HepG2 (cell line): ENCODE results near the gene CACNA1G. TPM values are rescaled to one million over a fixed set of nuclear protein-coding genes. Genes with fewer than 3 reads are reported as not detected.
A peak's percentile ranks its signal among the peaks of the same experiment; 100 is the strongest.

Experiments
- BRD4 ChIP-seq: sonication (generic); formaldehyde crosslinking; IDR thresholded peaks from 2 replicates; pipeline ENCODE4 v1.4.0; 2020; ENCODE audit warnings: missing genetic modification reagents
- EHMT2 ChIP-seq: fragments of 200-600 bp; sonication (generic); IDR thresholded peaks from 2 replicates; pipeline ENCODE4 v1.7.0; 2017; ENCODE audit warnings: antibody characterized with exemption, low read depth, low read length, borderline replicate concordance
- HIC2 ChIP-seq: sonication (generic); formaldehyde crosslinking; IDR thresholded peaks from 2 replicates; pipeline ENCODE4 v1.9.0; 2022; ENCODE audit warnings: low read depth, missing genetic modification reagents
- KAT8 ChIP-seq: IDR thresholded peaks from 2 replicates; pipeline ENCODE4 v1.6.1; 2016; ENCODE audit warnings: missing genetic modification reagents, missing compliant biosample characterization
- LBX2 ChIP-seq: sonication (generic); formaldehyde crosslinking; IDR thresholded peaks from 2 replicates; pipeline ENCODE4 v1.5.0; 2020; ENCODE audit warnings: missing genetic modification reagents, mild to moderate bottlenecking, borderline replicate concordance
- MAFG ChIP-seq: sonication (generic); formaldehyde crosslinking; IDR thresholded peaks from 2 replicates; pipeline ENCODE4 v1.5.1; 2020; ENCODE audit warnings: mild to moderate bottlenecking, missing genetic modification reagents
- MED1 ChIP-seq: sonication (generic); formaldehyde crosslinking; IDR thresholded peaks from 2 replicates; pipeline ENCODE4 v1.4.0; 2020; ENCODE audit warnings: missing genetic modification reagents
- RXRB ChIP-seq: IDR thresholded peaks from 2 replicates; pipeline ENCODE4 v1.6.1; 2016; ENCODE audit warnings: borderline replicate concordance, missing genetic modification reagents, missing compliant biosample characterization
- SNAPC4 ChIP-seq: sonication (generic); formaldehyde crosslinking; IDR thresholded peaks from 2 replicates; pipeline ENCODE4 v1.4.0; 2020; ENCODE audit warnings: mild to moderate bottlenecking, missing genetic modification reagents
- TARDBP ChIP-seq: sonication (generic); formaldehyde crosslinking; IDR thresholded peaks from 2 replicates; pipeline ENCODE4 v1.8.0; 2022; ENCODE audit warnings: mild to moderate bottlenecking, missing genetic modification reagents
- TEF ChIP-seq: sonication (generic); formaldehyde crosslinking; IDR thresholded peaks from 2 replicates; pipeline ENCODE4 v1.5.0; 2020; ENCODE audit warnings: missing genetic modification reagents
- ZBTB1 ChIP-seq: sonication (generic); formaldehyde crosslinking; IDR thresholded peaks from 2 replicates; pipeline ENCODE4 v1.4.0; 2020; ENCODE audit warnings: missing genetic modification reagents, borderline replicate concordance
- ZBTB14 ChIP-seq: sonication (generic); formaldehyde crosslinking; IDR thresholded peaks from 2 replicates; pipeline ENCODE4 v1.4.0; 2020; ENCODE audit warnings: missing genetic modification reagents
- ZBTB33 ChIP-seq: sonication (generic); formaldehyde crosslinking; IDR thresholded peaks from 2 replicates; pipeline ENCODE4 v1.4.0; 2020; ENCODE audit warnings: missing genetic modification reagents
- ZFP90 ChIP-seq: sonication (generic); formaldehyde crosslinking; IDR thresholded peaks from 2 replicates; pipeline ENCODE4 v1.8.0; 2022; ENCODE audit warnings: missing genetic modification reagents, mild to moderate bottlenecking, inconsistent platforms, borderline replicate concordance
- ZMYM4 ChIP-seq: sonication (generic); formaldehyde crosslinking; IDR thresholded peaks from 2 replicates; pipeline ENCODE4 v1.8.1; 2023; ENCODE audit warnings: mild to moderate bottlenecking, missing genetic modification reagents
- ZNF44 ChIP-seq: sonication (generic); formaldehyde crosslinking; IDR thresholded peaks from 2 replicates; pipeline ENCODE4 v1.5.1; 2020; ENCODE audit warnings: mild to moderate bottlenecking, missing genetic modification reagents
- ZNF629 ChIP-seq: sonication (generic); formaldehyde crosslinking; conservative IDR thresholded peaks from 2 replicates; pipeline ENCODE4 v1.5.0; 2020; ENCODE audit warnings: missing genetic modification reagents
- ZSCAN22 ChIP-seq: sonication (generic); formaldehyde crosslinking; IDR thresholded peaks from 2 replicates; pipeline ENCODE4 v1.4.0; 2020; ENCODE audit warnings: mild to moderate bottlenecking, missing genetic modification reagents
- polyA plus RNA-seq, 8 experiments: library from polyadenylated mRNA; depleted of rRNA in 3 of 8; stranded (reverse) in 7 of 8; unstranded in 1 of 8; fragments of >200 nt; fragmentation: Illumina TruSeq in 4 of 8; extraction: Trizol in 4 of 8; gene quantifications; 2 replicates each; pipeline versions ENCODE4 v1.2.1 to v1.2.3, GENCODE V29; 2011 to 2016; ENCODE audit warnings: low read depth in 4 of 8, missing spikeins in 1 of 8, mixed read lengths in 1 of 8; ENCODE audit not compliant: insufficient read depth in 1 of 8
- total RNA-seq, 5 experiments: library from RNA; depleted of rRNA; stranded (reverse); fragments of >200 nt; fragmentation: Illumina TruSeq; extraction: Trizol; gene quantifications; 2 replicates each; pipeline ENCODE4 v1.2.3, GENCODE V29; 2016; ENCODE audit warnings: low read depth in 1 of 5

Gene CACNA1G
- total and polyA plus RNA-seq, 2 of the 13 experiments (the other 11 are each of a cell fraction or from before 2014, with no cell fraction given) = 0.02 TPM; not detected in 1

DNA sequence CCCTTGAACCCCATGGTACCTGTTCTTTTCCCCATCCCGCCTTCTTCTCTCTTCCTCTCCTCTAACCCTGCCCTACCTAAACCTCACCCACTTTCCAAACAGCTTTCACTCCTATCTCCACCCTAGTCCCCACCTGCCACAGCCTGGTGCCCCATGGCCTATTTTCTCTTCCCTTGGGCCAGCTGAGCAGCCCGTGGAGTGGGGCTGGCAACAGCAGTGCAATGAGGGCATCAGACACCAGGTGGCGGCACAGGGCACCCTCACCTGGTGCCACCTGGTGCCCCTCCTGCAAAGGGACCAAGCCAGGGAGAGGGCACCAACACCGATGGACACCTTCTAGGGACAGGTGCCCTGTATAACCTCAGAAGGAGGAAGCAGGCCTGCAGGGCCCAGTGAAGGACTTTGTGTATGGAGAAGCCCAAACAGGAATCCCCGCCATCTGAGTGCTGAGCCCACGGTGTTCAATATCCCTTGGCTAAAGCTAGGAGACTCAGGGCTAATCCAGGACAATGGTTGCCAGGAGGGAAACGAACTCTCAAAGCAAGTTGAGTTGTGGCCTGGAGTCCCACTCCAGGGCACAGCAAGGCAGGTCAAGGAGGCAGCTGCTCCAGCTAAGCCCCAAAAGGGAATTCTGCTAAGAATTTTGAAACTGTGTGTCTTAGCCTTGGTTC, 70.1 kb downstream of the CACNA1G start (continued):
- no peak for TF ChIP-seq TEF (CRISPR knock-in tag)
- no peak for TF ChIP-seq ZBTB1
- TF ChIP-seq ZNF629 (CRISPR knock-in tag) = no peak
- no peak for TF ChIP-seq EHMT2
- no peak for TF ChIP-seq LBX2 (CRISPR knock-in tag)
- peak; percentile 74 for TF ChIP-seq ZBTB33 (CRISPR knock-in tag)
- no peak for TF ChIP-seq BRD4
- no peak for TF ChIP-seq ZBTB14
- 0 out of 2 replicates have a peak, but pooled peaks have one; percentile 47 for TF ChIP-seq KAT8 (CRISPR knock-in tag)
- TF ChIP-seq ZNF44 (CRISPR knock-in tag) = no peak
- no peak for TF ChIP-seq MAFG (CRISPR knock-in tag)
- no peak for TF ChIP-seq ZSCAN22 (CRISPR knock-in tag)
- peak; percentile 62 for TF ChIP-seq MED1 (CRISPR knock-in tag)
- no peak for TF ChIP-seq SNAPC4 (CRISPR knock-in tag)
- no peak for TF ChIP-seq TARDBP (CRISPR knock-in tag)
- peak; percentile 66; the same call in 1 of the 2 replicates for TF ChIP-seq RXRB (CRISPR knock-in tag)
- no peak for TF ChIP-seq ZMYM4 (CRISPR knock-in tag)
- TF ChIP-seq ZFP90 (CRISPR knock-in tag) = no peak
- TF ChIP-seq HIC2 (CRISPR knock-in tag) = peak; percentile 99
